ENCODE results near the gene POLR3A.

The POLR3A gene

GRCh38 chr10:78046711-78047269 lies 17.5 kb upstream of the POLR3A start:
- DNase-seq, result no peak

- DNase-seq, result no peak
Measured at GRCh38 chr10:78045856-78046255, 16.5 kb upstream of the POLR3A start.

GRCh38 chr10:78045237-78045636 lies 15.9 kb upstream of the POLR3A start:
- DNase-seq, result no peak

- DNase-seq, result no peak
Measured at GRCh38 chr10:78044699-78045098, 15.4 kb upstream of the POLR3A start.

- DNase-seq, result no peak
Measured at GRCh38 chr10:78044179-78044578, 14.9 kb upstream of the POLR3A start.

GRCh38 chr10:78042752-78043104 lies 13.4 kb upstream of the POLR3A start:
- DNase-seq, result no peak

GRCh38 chr10:78042058-78042751 lies 12.9 kb upstream of the POLR3A start:
- no peak for DNase-seq

GRCh38 chr10:78041170-78042057 lies 12.1 kb upstream of the POLR3A start:
- DNase-seq, result no peak

GRCh38 chr10:78039743-78040142 lies 10.4 kb upstream of the POLR3A start:
- DNase-seq, result no peak

- DNase-seq, result no peak
Measured at GRCh38 chr10:78038791-78039547, 9.7 kb upstream of the POLR3A start.

GRCh38 chr10:78038105-78038504 lies 8.8 kb upstream of the POLR3A start:
- no peak for DNase-seq

- no peak for DNase-seq
Measured at GRCh38 chr10:78035933-78036583, 6.7 kb upstream of the POLR3A start.

- no peak for DNase-seq
Measured at GRCh38 chr10:78035437-78035836, 6.1 kb upstream of the POLR3A start.

- DNase-seq, result no peak
Measured at GRCh38 chr10:78035025-78035424, 5.7 kb upstream of the POLR3A start.

- DNase-seq, result peak; percentile 94
Measured at GRCh38 chr10:78033637-78034470, 4.5 kb upstream of the POLR3A start, which contains the start of gene RPS24. RPS24 (plus strand) TSS chr10:78033863; CDS start chr10:78033902, 39 bp downstream.

- no peak for DNase-seq
Measured at GRCh38 chr10:78033387-78033636, 4.0 kb upstream of the POLR3A start.

- DNase-seq, result no peak
Measured at GRCh38 chr10:78028438-78029268, 662 bp downstream of the POLR3A start.

GRCh38 chr10:78025685-78026364 lies 3.5 kb downstream of the POLR3A start:
- no peak for DNase-seq

- no peak for DNase-seq
Measured at GRCh38 chr10:78023741-78024140, 5.6 kb downstream of the POLR3A start.

- no peak for DNase-seq
Measured at GRCh38 chr10:78021201-78021600, 8.1 kb downstream of the POLR3A start.

Measured in CD4-positive, alpha-beta T cell treated with Interleukin-15 for 1 hour (primary cell).